SK-N-SH (cell line): Measurements from ENCODE around the gene SLC24A3. TPM values are rescaled to one million over a fixed set of nuclear protein-coding genes. Genes with fewer than 3 reads are reported as not detected.

Experiments
- CTCF ChIA-PET: fragments of 300-600, 350-600 bp; formaldehyde crosslinking; extraction: SDS; loops from one replicate; lab custom pipeline; 2021; lab: Yijun Ruan, JAX
- POLR2A ChIA-PET: fragments of 350-600 bp; sonication (Branson Sonifier 250); formaldehyde crosslinking; extraction: SDS; loops from one replicate; lab custom pipeline; 2020; ENCODE audit warnings: antibody characterized with exemption, inconsistent platforms; lab: Yijun Ruan, JAX
- DNase-seq: peaks from one replicate; pipeline ENCODE4 v3.0.0; 2012
- H2AFZ ChIP-seq: fragments of 200-600 bp; sonication (generic); 2 replicates; pipeline ENCODE4 v1.8.1; 2016; ENCODE audit warnings: antibody characterized with exemption, mild to moderate bottlenecking, low read depth
- H3F3A ChIP-seq: fragments of 200-600 bp; sonication (generic); replicated peaks from 2 replicates; pipeline ENCODE3; 2016; ENCODE audit warnings: antibody characterized with exemption, mild to moderate bottlenecking; ENCODE audit not compliant: insufficient read depth
- H3K27ac ChIP-seq, 2 experiments: fragments of 200-500 bp in 1 of 2; fragments of 200-600 bp in 1 of 2; sonication (Bioruptor generic) in 1 of 2; sonication (generic), shearing (Covaris generic) in 1 of 2; 2 replicates each; pipeline versions ENCODE4 v1.5.1 to v1.6.1; 2014 to 2016; ENCODE audit warnings: low read depth in 2 of 2, inconsistent platforms in 1 of 2, low read length in 1 of 2, mild to moderate bottlenecking in 1 of 2, mixed read lengths in 1 of 2
- H3K27me3 ChIP-seq: fragments of 200-600 bp; sonication (generic), shearing (Covaris generic); 2 replicates; pipeline ENCODE4 v1.6.1; 2016; ENCODE audit warnings: mixed run types; ENCODE audit not compliant: insufficient read depth
- H3K36me3 ChIP-seq, 2 experiments: fragments of 200-500 bp in 1 of 2; fragments of 200-600 bp in 1 of 2; sonication (Bioruptor generic) in 1 of 2; sonication (generic) in 1 of 2; replicated peaks in 1 of 2; 2 replicates each; pipeline versions ENCODE3 to v1.5.1; 2014 to 2016; ENCODE audit warnings: low read length in 1 of 2, mild to moderate bottlenecking in 1 of 2; ENCODE audit not compliant: insufficient read depth in 2 of 2, control insufficient read depth in 1 of 2
- H3K4me1 ChIP-seq, 2 experiments: fragments of 200-500 bp in 1 of 2; fragments of 200-600 bp in 1 of 2; sonication (Bioruptor generic) in 1 of 2; sonication (generic), shearing (Covaris generic) in 1 of 2; 2 replicates each; pipeline versions ENCODE4 v1.5.1 to v1.6.1; 2014 to 2016; ENCODE audit warnings: low read depth in 1 of 2, low read length in 1 of 2, mixed run types in 1 of 2; ENCODE audit not compliant: insufficient read depth in 2 of 2, control insufficient read depth in 1 of 2
- H3K4me2 ChIP-seq: fragments of 200-600 bp; sonication (generic), shearing (Covaris generic); 2 replicates; pipeline ENCODE4 v1.6.1; 2017; ENCODE audit warnings: mixed run types
- H3K4me3 ChIP-seq, 2 experiments: fragments of 200-500 bp in 1 of 2; fragments of 200-600 bp in 1 of 2; sonication (Bioruptor generic) in 1 of 2; sonication (generic), shearing (Covaris generic) in 1 of 2; 2 replicates each; pipeline versions ENCODE4 v1.5.1 to v1.8.1; 2014 to 2016; ENCODE audit warnings: low read depth in 2 of 2, inconsistent platforms in 1 of 2, low read length in 1 of 2, mild to moderate bottlenecking in 1 of 2, mixed read lengths in 1 of 2, moderate library complexity in 1 of 2
- H3K79me2 ChIP-seq: fragments of 200-600 bp; sonication (generic); 2 replicates; pipeline ENCODE4 v1.8.1; 2017; ENCODE audit warnings: mild to moderate bottlenecking; ENCODE audit not compliant: insufficient read depth
- H3K9ac ChIP-seq: fragments of 200-600 bp; sonication (generic); 2 replicates; pipeline ENCODE4 v1.6.1; 2017; ENCODE audit warnings: mixed run types
- H3K9me2 ChIP-seq: fragments of 200-600 bp; sonication (generic); 2 replicates; pipeline ENCODE4 v1.6.1; 2017; ENCODE audit warnings: mixed run types
- H3K9me3 ChIP-seq: fragments of 200-600 bp; sonication (generic); 2 replicates; pipeline ENCODE4 v1.6.1; 2017; ENCODE audit warnings: mixed run types, mild to moderate bottlenecking, moderate library complexity
- H4K20me1 ChIP-seq: fragments of 200-600 bp; sonication (generic); 2 replicates; pipeline ENCODE4 v1.6.1; 2017; ENCODE audit warnings: mild to moderate bottlenecking, mixed run types; ENCODE audit not compliant: insufficient read depth
- CHD2 ChIP-seq: fragments of 150-350 bp; IDR thresholded peaks from 2 replicates; pipeline ENCODE4 v1.6.1; 2018; ENCODE audit warnings: low read length; ENCODE audit not compliant: partially characterized antibody
- EZH2phosphoT487 ChIP-seq: fragments of 200-600 bp; sonication (generic); IDR thresholded peaks from 2 replicates; pipeline ENCODE4 v1.6.1; 2017; ENCODE audit warnings: low read depth, mixed run types, mild to moderate bottlenecking, antibody characterized with exemption, moderate library complexity, borderline replicate concordance
- FOSL2 ChIP-seq: IDR thresholded peaks from 2 replicates; pipeline ENCODE4 v1.4.0; 2012; ENCODE audit warnings: low read depth, mild to moderate bottlenecking, moderate library complexity, borderline replicate concordance
- FOXJ3 ChIP-seq: sonication (generic); formaldehyde crosslinking; IDR thresholded peaks from 2 replicates; pipeline ENCODE4 v1.5.1; 2020; ENCODE audit warnings: mild to moderate bottlenecking, missing genetic modification reagents
- FOXM1 ChIP-seq: IDR thresholded peaks from 2 replicates; pipeline ENCODE4 v1.4.0; 2012; ENCODE audit warnings: low read depth, mild to moderate bottlenecking
- GABPA ChIP-seq: IDR thresholded peaks from 2 replicates; pipeline ENCODE4 v1.4.0; 2012; ENCODE audit warnings: low read depth, mild to moderate bottlenecking
- GATA2 ChIP-seq: sonication (generic); formaldehyde crosslinking; IDR thresholded peaks from 2 replicates; pipeline ENCODE4 v1.5.0; 2020; ENCODE audit warnings: mild to moderate bottlenecking, missing genetic modification reagents
- JUND ChIP-seq: IDR thresholded peaks from 2 replicates; pipeline ENCODE4 v1.4.0; 2012
- MAX ChIP-seq: IDR thresholded peaks from 2 replicates; pipeline ENCODE4 v1.4.0; 2012; ENCODE audit warnings: low read depth
- MEF2A ChIP-seq: IDR thresholded peaks from 2 replicates; pipeline ENCODE4 v1.4.0; 2012; ENCODE audit warnings: low read depth, borderline replicate concordance
- PBX3 ChIP-seq: IDR thresholded peaks from 2 replicates; pipeline ENCODE4; 2012
- RFX5 ChIP-seq: IDR thresholded peaks from 2 replicates; pipeline ENCODE4 v1.6.1; 2012; ENCODE audit warnings: mild to moderate bottlenecking, improper control_type of control experiment, low read length
- SIN3A ChIP-seq: IDR thresholded peaks from 2 replicates; pipeline ENCODE4 v1.6.1; 2012; ENCODE audit warnings: low read depth, mild to moderate bottlenecking, low read length, moderate library complexity, borderline replicate concordance
- SMC3 ChIP-seq: IDR thresholded peaks from 2 replicates; pipeline ENCODE4 v1.6.1; 2012; ENCODE audit warnings: low read depth, low read length, improper control_type of control experiment
- TAF1 ChIP-seq: IDR thresholded peaks from 2 replicates; pipeline ENCODE4 v1.6.1; 2012; ENCODE audit warnings: low read depth, mild to moderate bottlenecking, low read length, moderate library complexity, borderline replicate concordance
- TEAD4 ChIP-seq: IDR thresholded peaks from 2 replicates; pipeline ENCODE4 v1.4.0; 2012; ENCODE audit warnings: mild to moderate bottlenecking, borderline replicate concordance; ENCODE audit not compliant: insufficient read depth
- USF2 ChIP-seq: fragments of 150-350 bp; IDR thresholded peaks from 2 replicates; pipeline ENCODE4 v1.6.1; 2017; ENCODE audit warnings: antibody characterized with exemption, low read length, low read depth, borderline replicate concordance
- whole genome bisulfite sequencing: methylation state at CpG from one replicate; pipeline ENCODE4 v1.1.6; 2017; ENCODE audit warnings: low lambda C conversion rate; 5-methylcytosine and 5-hydroxymethylcytosine counted together
- polyA plus RNA-seq, 3 experiments: library from polyadenylated mRNA; depleted of rRNA; stranded (reverse); fragments of >200 nt; gene quantifications; 2 replicates each; pipeline ENCODE4 v1.2.3, GENCODE V29; 2012

SLC24A3 gene
- polyA plus RNA-seq, 1 of the 3 experiments (the other 2 are of a cell fraction) = not detected

- DNase-seq = no peak
- Histone ChIP-seq H3K9ac (no peak overlapping the region), H3K9me3 (no peaks in the 10 kb centered on the region), H2AFZ (no peak overlapping the region), H3F3A (no peaks in the 10 kb centered on the region), H3K27me3 (no peaks in the 10 kb centered on the region)
- 17% methylated on average over 7 of the region's 7 CpGs for WGBS
- TF ChIP-seq JUND = no peak
- TF ChIP-seq, all 33 proteins: peak for 0
- H3K36me3 ChIP-seq = no peaks in the 10 kb centered on the region
- H3K79me2 ChIP-seq = no peaks in the 10 kb centered on the region
- no peak overlapping the region for H3K4me2 ChIP-seq
- no peaks in the 10 kb centered on the region for H3K9me2 ChIP-seq
- no peak overlapping the region for H3K4me3 ChIP-seq
- H3K4me1 ChIP-seq = no peaks in the 10 kb centered on the region
- ChIA-PET POLR2A (no interaction called here), CTCF (no interaction called here)
- no peak overlapping the region for H3K27ac ChIP-seq
- H4K20me1 ChIP-seq = no peaks in the 10 kb centered on the region
Observed at GRCh38 chr20:19292254-19292653, 79.8 kb downstream of the SLC24A3 start.

- Histone ChIP-seq H3F3A (no peaks in the 10 kb centered on the region), H4K20me1 (no peaks in the 10 kb centered on the region)
- no peak for TF ChIP-seq FOSL2
- TF ChIP-seq MEF2A = no peak
- no peak for TF ChIP-seq TAF1
- TF ChIP-seq, all 33 proteins: peak for 0
- ChIA-PET POLR2A (no interaction called here), CTCF (no interaction called here)
- WGBS = 3% methylated on average over 2 of the region's 2 CpGs
- Histone ChIP-seq H3K79me2 (no peaks in the 10 kb centered on the region), H3K9me3 (no peaks in the 10 kb centered on the region), H3K36me3 (no peaks in the 10 kb centered on the region), H3K4me2 (no peak overlapping the region), H2AFZ (no peak overlapping the region), H3K27me3 (no peaks in the 10 kb centered on the region), H3K4me1 (no peaks in the 10 kb centered on the region), H3K27ac (no peak overlapping the region), H3K9ac (no peak overlapping the region), H3K4me3 (no peak overlapping the region), H3K9me2 (no peaks in the 10 kb centered on the region)
- no peak for DNase-seq
Observed at GRCh38 chr20:19295076-19295475, 82.6 kb downstream of the SLC24A3 start.

GRCh38 chr20:19298652-19299051, 86.2 kb downstream of the SLC24A3 start:
- Histone ChIP-seq H3F3A (no peaks in the 10 kb centered on the region), H2AFZ (no peak overlapping the region), H3K27me3 (no peaks in the 10 kb centered on the region), H4K20me1 (no peaks in the 10 kb centered on the region), H3K9ac (no peak overlapping the region), H3K4me1 (no peaks in the 10 kb centered on the region; a peak in 1 of 4 replicates), H3K79me2 (no peaks in the 10 kb centered on the region), H3K36me3 (no peaks in the 10 kb centered on the region), H3K4me2 (no peak overlapping the region)
- WGBS = 0% methylated on average over 2 of the region's 3 CpGs
- DNase-seq = no peak
- POLR2A ChIA-PET = no interaction called here
- TF ChIP-seq FOXJ3 (CRISPR knock-in tag) (no peak), GABPA (no peak), SIN3A (no peak), PBX3 (no peak), FOXM1 (no peak), USF2 (no peak), TEAD4 (no peak), MEF2A (no peak), GATA2 (CRISPR knock-in tag) (no peak), RFX5 (no peak), FOSL2 (no peak), SMC3 (no peak), CHD2 (no peak), MAX (no peak), EZH2phosphoT487 (no peak)
- TF ChIP-seq, all 33 proteins: peak for 0
- CTCF ChIA-PET = interaction anchor here (1.4 kb wide), 1 partner anchor 285 kb away, joined by 3 read pairs; no protein-coding TSS in a partner anchor
- H3K9me3 ChIP-seq = no peaks in the 10 kb centered on the region
- H3K27ac ChIP-seq = no peak overlapping the region
- no peaks in the 10 kb centered on the region for H3K9me2 ChIP-seq
- H3K4me3 ChIP-seq = no peak overlapping the region
